Left lung (tissue), 10 donors: ENCODE results near the gene CRHR2. TPM values are rescaled to one million over a fixed set of nuclear protein-coding genes. Genes with fewer than 3 reads are reported as not detected.
"Not testable (repeated sequence)": the region's sequence is repeated elsewhere in the genome, so short reads cannot be mapped to it uniquely, and the experiment has no call there.

Source experiments
- ATAC-seq: fragments of 200-7000 bp; cut with Tn5 transposase; one replicate; pipeline ENCODE4 v1.9.1; 2020; ENCODE audit warnings: moderate library complexity
- DNase-seq, 4 donors: peaks; one replicate each; pipeline ENCODE4 v3.0.0-alpha.2; 2013 to 2020
- H3K27ac ChIP-seq, 2 donors: fragments of 200-600 bp; sonication (generic) in 1 of 2; one replicate each; pipeline versions ENCODE4 v1.5.0 to v1.8.0; 2020 to 2021
- H3K27me3 ChIP-seq, 2 donors: fragments of 200-600 bp; sonication (generic) in 1 of 2; one replicate each; pipeline versions ENCODE4 v1.5.0 to v1.8.0; 2020 to 2021
- H3K36me3 ChIP-seq, 2 donors: fragments of 200-600 bp; sonication (generic) in 1 of 2; one replicate each; pipeline versions ENCODE4 v1.5.0 to v1.8.0; 2020 to 2021
- H3K4me1 ChIP-seq, 2 donors: fragments of 200-600 bp; one replicate each; pipeline ENCODE4 v1.8.0; 2021
- H3K4me3 ChIP-seq, 2 donors: fragments of 200-600 bp; sonication (generic) in 1 of 2; one replicate each; pipeline versions ENCODE4 v1.5.0 to v1.8.0; 2020 to 2021; ENCODE audit warnings: mild to moderate bottlenecking in 1 of 2
- H3K9me3 ChIP-seq, 2 donors: fragments of 200-600 bp; sonication (generic) in 1 of 2; one replicate each; pipeline versions ENCODE4 v1.5.0 to v1.8.0; 2020 to 2021
- CTCF ChIP-seq, 2 donors: fragments of 200-600 bp; sonication (generic) in 1 of 2; IDR thresholded peaks; one replicate each; pipeline versions ENCODE4 v1.5.0 to v1.8.0; 2021; ENCODE audit warnings: antibody characterized with exemption in 2 of 2
- intact Hi-C, 2 donors: fragments of 100-400 bp; cut with DNase I; formaldehyde crosslinking; loops; one replicate each; pipeline versions ENCODE4 v1.11.2 to v1.14.2; 2022
- polyA plus RNA-seq, 6 donors: library from polyadenylated mRNA; unstranded; fragments of 120-200 nt; gene quantifications; one replicate each; pipeline ENCODE4 v1.2.1, GENCODE V29; 2013; ENCODE audit not compliant: insufficient read length in 6 of 6
- total RNA-seq, 2 donors: library from RNA; stranded (reverse); fragmentation: NEBNext Ultra II Directional; extraction: Animal tissue kit (Norgen Biotek cat#: 25700); gene quantifications; one replicate each; pipeline ENCODE4 v1.2.1, GENCODE V29; 2021
- donor health status: DM: no; HTN: yes; CAD: no.
- donor health status: DM: no; HTN: no; CAD: no.

Gene CRHR2
- total and polyA plus RNA-seq, 8 donors = 0.15 to 0.41 (median 0.24) TPM; not detected in 1

- intact Hi-C loops = no loop called here
Observed at GRCh38 chr7:30722671-30723070, 40.4 kb upstream of the CRHR2 start.

DNA sequence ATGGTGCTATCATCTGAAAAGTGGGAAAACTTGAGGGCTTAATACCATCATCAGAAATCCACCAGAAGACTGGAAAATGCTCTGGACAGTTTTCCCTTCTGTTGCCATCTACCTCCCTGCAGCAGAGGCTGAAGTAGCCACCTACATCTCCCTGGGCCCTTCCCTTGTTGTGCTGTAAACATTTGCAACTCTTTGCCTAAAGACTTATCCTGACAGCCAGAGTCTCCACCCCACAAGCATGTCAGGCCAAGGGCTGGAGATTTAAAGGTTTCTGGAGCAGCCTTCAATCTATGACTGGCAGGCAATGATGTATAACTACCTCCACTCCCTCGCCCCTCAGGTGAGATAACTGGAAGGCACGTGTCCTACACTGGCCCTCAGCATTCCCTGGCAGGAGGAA, 39.9 kb upstream of the CRHR2 start:
- H3K36me3 ChIP-seq = no peaks in the 10 kb centered on the region
- no peaks in the 10 kb centered on the region for H3K4me1 ChIP-seq
- TF ChIP-seq CTCF (IDR thresholded peaks at IDR 0.05) = no peak
- ATAC-seq (no peak), DNase-seq (no peak)
- H3K27me3 ChIP-seq = no peaks in the 10 kb centered on the region
- no peak overlapping the region for H3K4me3 ChIP-seq
- no peak overlapping the region for H3K27ac ChIP-seq
- intact Hi-C loops = no loop called here
- peaks cover 0 to 25% of the 10 kb centered on the region in 2 donors for H3K9me3 ChIP-seq

More at GRCh38 chr7:30722671-30723070, 40.4 kb upstream of the CRHR2 start:
- ATAC-seq (no peak), DNase-seq (no peak)
- Histone ChIP-seq H3K4me3 (no peak overlapping the region), H3K4me1 (no peaks in the 10 kb centered on the region), H3K36me3 (no peaks in the 10 kb centered on the region), H3K27me3 (no peaks in the 10 kb centered on the region), H3K9me3 (peaks cover 0 to 21% of the 10 kb centered on the region in 2 donors), H3K27ac (no peak overlapping the region)
- TF ChIP-seq CTCF (IDR thresholded peaks at IDR 0.05) = no peak

GRCh38 chr7:30721211-30721610, 39.0 kb upstream of the CRHR2 start:
- no peaks in the 10 kb centered on the region for H3K4me1 ChIP-seq
- DNase-seq = no peak
- H3K4me3 ChIP-seq = no peak overlapping the region
- intact Hi-C loops = no loop called here
- peaks cover 0 to 34% of the 10 kb centered on the region in 2 donors for H3K9me3 ChIP-seq
- H3K27ac ChIP-seq = no peak overlapping the region
- ATAC-seq = no peak
- TF ChIP-seq CTCF (IDR thresholded peaks at IDR 0.05) = no peak
- H3K27me3 ChIP-seq = no peaks in the 10 kb centered on the region
- H3K36me3 ChIP-seq = no peaks in the 10 kb centered on the region

GRCh38 chr7:30719434-30719833, 37.2 kb upstream of the CRHR2 start:
- H3K27me3 ChIP-seq, H3K4me3 ChIP-seq, H3K27ac ChIP-seq, DNase-seq, H3K36me3 ChIP-seq, intact Hi-C loops, H3K4me1 ChIP-seq, ATAC-seq: not testable (repeated sequence)
- H3K9me3 ChIP-seq = peaks cover 0 to 34% of the 10 kb centered on the region in 2 donors

DNA sequence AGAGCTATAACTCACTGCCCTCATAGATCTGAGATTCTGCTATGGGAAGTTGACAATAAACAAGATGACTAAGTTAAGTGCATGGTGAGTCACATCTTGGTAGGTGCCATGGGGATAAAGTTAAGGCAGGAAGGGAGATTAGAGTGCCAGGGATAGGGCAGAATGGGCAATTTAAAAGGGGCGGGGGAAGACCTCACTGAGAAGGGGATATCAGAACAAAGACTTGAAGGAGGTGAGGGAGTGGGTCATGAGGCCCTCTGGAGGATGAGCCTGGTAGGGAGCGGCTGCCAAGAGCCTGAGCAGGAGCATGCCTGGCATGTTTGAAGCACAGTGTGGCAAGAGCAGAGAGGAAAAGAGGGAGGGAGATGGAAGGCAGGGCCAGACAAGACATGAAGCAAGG, 34.9 kb upstream of the CRHR2 start:
- Histone ChIP-seq H3K27me3 (no peaks in the 10 kb centered on the region), H3K4me3 (no peak overlapping the region), H3K9me3 (peaks cover 0 to 34% of the 10 kb centered on the region in 2 donors), H3K36me3 (no peaks in the 10 kb centered on the region), H3K4me1 (no peaks in the 10 kb centered on the region), H3K27ac (no peak overlapping the region)
- no peak for ATAC-seq
- intact Hi-C loops = no loop called here
- no peak for TF ChIP-seq CTCF (IDR thresholded peaks at IDR 0.05)
- DNase-seq = no peak

- no peak for TF ChIP-seq CTCF (IDR thresholded peaks at IDR 0.05)
- no peak for DNase-seq
- no peaks in the 10 kb centered on the region for H3K4me1 ChIP-seq
- H3K36me3 ChIP-seq = no peaks in the 10 kb centered on the region
- H3K27ac ChIP-seq = no peak overlapping the region
- no peak overlapping the region for H3K4me3 ChIP-seq
- intact Hi-C loops = no loop called here
- ATAC-seq = no peak
- peaks cover 0 to 28% of the 10 kb centered on the region in 2 donors for H3K9me3 ChIP-seq
- H3K27me3 ChIP-seq = no peaks in the 10 kb centered on the region
Observed at GRCh38 chr7:30714129-30714528, 31.9 kb upstream of the CRHR2 start.
